Colonic mucosa (tissue), 4 donors: ENCODE data around the gene TTC38. TPM values are rescaled to one million over a fixed set of nuclear protein-coding genes. Genes with fewer than 3 reads are reported as not detected.

Experiments used
- DNase-seq: peaks from one replicate; pipeline ENCODE4 v3.0.0-alpha.2; 2020
- H3K27ac ChIP-seq: fragments of 200-600 bp; one replicate; pipeline ENCODE4 v1.8.0; 2021
- H3K27me3 ChIP-seq: fragments of 200-600 bp; one replicate; pipeline ENCODE4 v1.8.0; 2021
- H3K36me3 ChIP-seq: fragments of 200-600 bp; one replicate; pipeline ENCODE4 v1.8.0; 2021
- H3K4me1 ChIP-seq: fragments of 200-600 bp; one replicate; pipeline ENCODE4 v1.8.0; 2021; ENCODE audit warnings: mild to moderate bottlenecking
- H3K4me3 ChIP-seq: fragments of 200-600 bp; one replicate; pipeline ENCODE4 v1.8.0; 2021
- H3K9ac ChIP-seq, 2 donors: one replicate each; pipeline ENCODE4 v1.7.0; 2013; ENCODE audit warnings: control low read depth in 2 of 2, low read depth in 2 of 2, low read length in 2 of 2
- H3K9me3 ChIP-seq: fragments of 200-600 bp; one replicate; pipeline ENCODE4 v1.8.0; 2021
- intact Hi-C: fragments of 100-400 bp; cut with DNase I; formaldehyde crosslinking; loops from one replicate; pipeline ENCODE4 v1.14.1; 2022
- total RNA-seq, 2 donors: library from RNA; stranded (reverse); fragmentation: NEBNext Ultra II Directional in 1 of 2; extraction: Animal tissue kit (Norgen Biotek cat#: 25700) in 1 of 2; gene quantifications; one replicate each; pipeline ENCODE4 v1.2.1, GENCODE V29; 2021
- TF ChIP-seq, protein P1 (sequence below): fragments of 200-600 bp; IDR thresholded peaks from one replicate; pipeline ENCODE4 v1.8.0; 2022; ENCODE audit warnings: antibody characterized with exemption, mild to moderate bottlenecking
- donor health status: healthy.
- donor health status: DM: no; HTN: no; CAD: no.
- donor health status: DM: no; HTN: no; CAD: no.

The TTC38 gene
- total RNA-seq, 2 donors from 2014 or later = 124 to 149 TPM

DNA sequence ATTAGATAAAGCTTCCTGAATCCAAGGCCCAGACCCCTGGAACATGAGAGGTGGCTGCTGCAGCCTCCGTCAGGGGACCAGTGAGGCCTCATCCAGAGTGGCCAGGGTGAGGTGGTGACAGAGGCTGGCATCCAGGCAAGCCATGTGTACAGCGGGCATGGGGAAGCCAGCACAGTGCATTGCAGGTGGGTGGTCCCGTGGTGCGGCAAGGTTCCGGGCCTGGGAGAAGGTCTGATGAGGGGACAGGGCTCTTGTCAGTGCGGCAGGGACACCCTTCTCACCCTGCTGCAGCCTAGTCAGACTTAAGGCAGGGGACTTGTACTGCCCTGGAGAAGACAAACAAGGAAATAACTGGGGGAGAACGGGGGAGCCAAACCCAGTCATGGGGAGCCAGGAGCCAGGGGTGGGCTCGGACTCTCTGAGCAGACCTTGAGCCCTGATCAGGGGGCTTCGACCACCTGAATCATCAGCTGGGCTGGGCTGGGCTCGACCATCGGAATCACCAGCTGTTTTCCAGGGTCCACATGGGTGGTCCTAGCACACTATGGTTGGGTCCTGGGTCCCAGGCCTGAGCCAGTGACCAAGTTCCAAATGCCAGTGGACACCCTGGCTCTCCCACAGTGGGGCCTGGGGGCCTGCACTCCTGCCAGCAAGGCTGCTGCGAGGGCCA, 5.1 kb downstream of the TTC38 start:
- Histone ChIP-seq H3K27ac (no peak overlapping the region), H3K9ac (no peak overlapping the region), H3K27me3 (no peaks in the 10 kb centered on the region), H3K36me3 (peaks cover 4% of the 10 kb centered on the region), H3K9me3 (no peaks in the 10 kb centered on the region), H3K4me1 (peaks cover 4% of the 10 kb centered on the region), H3K4me3 (no peak overlapping the region)
- TF ChIP-seq, protein P1, sequence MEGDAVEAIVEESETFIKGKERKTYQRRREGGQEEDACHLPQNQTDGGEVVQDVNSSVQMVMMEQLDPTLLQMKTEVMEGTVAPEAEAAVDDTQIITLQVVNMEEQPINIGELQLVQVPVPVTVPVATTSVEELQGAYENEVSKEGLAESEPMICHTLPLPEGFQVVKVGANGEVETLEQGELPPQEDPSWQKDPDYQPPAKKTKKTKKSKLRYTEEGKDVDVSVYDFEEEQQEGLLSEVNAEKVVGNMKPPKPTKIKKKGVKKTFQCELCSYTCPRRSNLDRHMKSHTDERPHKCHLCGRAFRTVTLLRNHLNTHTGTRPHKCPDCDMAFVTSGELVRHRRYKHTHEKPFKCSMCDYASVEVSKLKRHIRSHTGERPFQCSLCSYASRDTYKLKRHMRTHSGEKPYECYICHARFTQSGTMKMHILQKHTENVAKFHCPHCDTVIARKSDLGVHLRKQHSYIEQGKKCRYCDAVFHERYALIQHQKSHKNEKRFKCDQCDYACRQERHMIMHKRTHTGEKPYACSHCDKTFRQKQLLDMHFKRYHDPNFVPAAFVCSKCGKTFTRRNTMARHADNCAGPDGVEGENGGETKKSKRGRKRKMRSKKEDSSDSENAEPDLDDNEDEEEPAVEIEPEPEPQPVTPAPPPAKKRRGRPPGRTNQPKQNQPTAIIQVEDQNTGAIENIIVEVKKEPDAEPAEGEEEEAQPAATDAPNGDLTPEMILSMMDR = no peak
- no peak for DNase-seq
- intact Hi-C loops = no loop called here

DNA sequence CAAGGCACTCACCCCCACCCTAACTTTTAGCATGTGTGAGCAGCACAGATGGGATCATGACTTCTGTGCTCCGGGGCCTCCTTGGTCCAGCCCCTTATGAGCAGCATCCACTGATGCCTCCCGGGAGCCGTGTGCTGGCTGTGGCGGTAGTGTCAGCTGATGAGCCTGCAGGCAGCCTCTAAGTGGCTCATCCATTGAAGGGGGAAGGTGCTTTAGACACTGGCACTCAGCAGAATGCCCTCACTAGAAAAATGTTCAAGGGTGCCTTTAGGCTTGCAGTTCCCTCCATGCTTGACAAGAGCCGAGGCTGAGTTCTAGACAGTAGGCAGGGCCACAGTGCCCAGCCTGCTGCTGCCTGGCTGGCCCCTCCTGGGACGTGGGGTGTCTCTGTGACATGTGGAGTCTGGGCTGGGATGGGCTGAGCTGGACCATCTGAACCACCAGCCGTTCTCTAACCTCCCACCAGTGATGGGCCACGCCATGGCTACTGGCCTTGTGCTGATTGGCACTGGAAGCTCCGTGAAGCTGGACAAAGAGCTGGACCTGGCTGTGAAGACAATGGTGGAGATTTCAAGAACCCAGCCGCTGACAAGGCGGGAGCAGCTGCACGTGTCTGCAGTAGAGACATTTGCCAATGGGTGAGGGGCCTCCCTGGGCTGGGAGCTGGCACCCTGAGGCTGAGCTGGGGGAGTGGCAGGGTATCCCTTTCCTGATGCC, 5.8 kb downstream of the TTC38 start:
- peaks cover 4% of the 10 kb centered on the region for H3K4me1 ChIP-seq
- H3K36me3 ChIP-seq = peaks cover 5% of the 10 kb centered on the region
- no peak for DNase-seq
- H3K4me3 ChIP-seq = no peak overlapping the region
- intact Hi-C loops = no loop called here
- no peaks in the 10 kb centered on the region for H3K9me3 ChIP-seq
- H3K27me3 ChIP-seq = no peaks in the 10 kb centered on the region
- H3K27ac ChIP-seq = no peak overlapping the region
- TF ChIP-seq, protein P1 = no peak
- no peak overlapping the region for H3K9ac ChIP-seq

DNA sequence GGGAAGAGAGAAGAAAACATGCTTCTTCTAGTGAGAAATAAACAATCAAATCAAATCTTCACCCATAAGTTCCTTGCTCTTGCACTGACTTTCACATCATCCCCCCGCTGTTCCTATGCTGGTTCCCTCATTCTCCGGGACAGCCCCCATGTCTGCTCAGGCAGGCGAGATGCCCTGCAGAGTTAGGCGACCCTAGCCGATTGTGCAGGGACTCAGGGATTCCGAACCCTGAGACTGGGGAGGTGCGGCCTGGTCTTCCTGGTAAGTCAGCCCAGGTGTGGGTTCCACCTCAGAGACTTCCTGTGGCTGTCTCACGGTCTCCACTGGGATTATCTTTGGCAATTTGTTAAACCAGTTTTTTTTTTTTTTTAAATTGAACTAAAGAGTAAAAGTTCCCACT, 6.6 kb downstream of the TTC38 start:
- Histone ChIP-seq H3K4me1 (peaks cover 3% of the 10 kb centered on the region), H3K36me3 (peaks cover 13% of the 10 kb centered on the region), H3K4me3 (no peak overlapping the region), H3K9ac (no peak overlapping the region), H3K27ac (no peak overlapping the region), H3K9me3 (no peaks in the 10 kb centered on the region), H3K27me3 (no peaks in the 10 kb centered on the region)
- TF ChIP-seq, protein P1 = no peak
- DNase-seq = no peak
- intact Hi-C loops = no loop called here

DNA sequence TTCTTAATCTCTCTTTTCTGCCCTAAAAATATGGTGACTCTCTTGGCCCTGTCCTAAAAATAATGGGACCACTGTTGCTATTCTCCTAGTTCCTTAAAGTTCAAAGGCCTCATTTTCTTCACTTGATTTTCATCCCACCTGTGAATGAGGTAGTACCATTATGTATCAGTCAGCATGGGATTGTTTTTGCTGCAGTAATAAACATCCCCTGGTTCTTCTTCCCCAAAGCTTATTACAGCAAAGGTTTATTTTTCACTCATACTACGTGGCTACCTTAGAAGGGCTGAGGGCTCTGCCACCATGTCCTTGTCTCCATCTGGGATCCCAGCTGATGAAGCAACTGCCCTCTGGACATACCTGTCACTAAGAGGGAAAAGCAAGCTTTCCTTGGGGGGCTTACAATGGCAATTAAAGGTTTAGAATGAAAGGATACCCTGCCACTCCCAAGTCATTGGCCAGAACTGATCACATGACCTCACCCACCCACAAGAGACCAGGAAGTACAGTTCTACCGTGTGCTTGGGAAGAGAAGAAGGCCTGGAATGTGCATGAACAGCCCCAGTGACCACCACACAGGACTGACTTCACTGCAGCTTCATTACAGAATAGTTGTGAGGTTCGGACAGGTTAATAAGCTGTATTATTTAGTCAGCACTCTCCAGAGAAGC, 7.8 kb downstream of the TTC38 start:
- intact Hi-C loops = no loop called here
- no peaks in the 10 kb centered on the region for H3K27me3 ChIP-seq
- no peak overlapping the region for H3K9ac ChIP-seq
- peaks cover 23% of the 10 kb centered on the region for H3K36me3 ChIP-seq
- H3K9me3 ChIP-seq = no peaks in the 10 kb centered on the region
- no peak overlapping the region for H3K27ac ChIP-seq
- no peak overlapping the region for H3K4me3 ChIP-seq
- no peak for DNase-seq
- TF ChIP-seq, protein P1 = no peak
- H3K4me1 ChIP-seq = no peaks in the 10 kb centered on the region

GRCh38 chr22:46276563-46276962, 8.8 kb downstream of the TTC38 start:
- Histone ChIP-seq H3K4me3 (no peak overlapping the region), H3K36me3 (peaks cover 23% of the 10 kb centered on the region), H3K9ac (no peak overlapping the region), H3K9me3 (no peaks in the 10 kb centered on the region), H3K4me1 (no peaks in the 10 kb centered on the region), H3K27ac (no peak overlapping the region), H3K27me3 (no peaks in the 10 kb centered on the region)
- TF ChIP-seq, protein P1 = no peak
- intact Hi-C loops = no loop called here
- DNase-seq = no peak
